GM21367 (cell line): ENCODE measurements around the gene MFNG.

Source experiments
- ATAC-seq: cut with Tn5 transposase; IDR thresholded peaks from one replicate; pipeline ENCODE4 v1.9.1; 2021; ENCODE audit not compliant: unreplicated experiment

MFNG gene

DNA sequence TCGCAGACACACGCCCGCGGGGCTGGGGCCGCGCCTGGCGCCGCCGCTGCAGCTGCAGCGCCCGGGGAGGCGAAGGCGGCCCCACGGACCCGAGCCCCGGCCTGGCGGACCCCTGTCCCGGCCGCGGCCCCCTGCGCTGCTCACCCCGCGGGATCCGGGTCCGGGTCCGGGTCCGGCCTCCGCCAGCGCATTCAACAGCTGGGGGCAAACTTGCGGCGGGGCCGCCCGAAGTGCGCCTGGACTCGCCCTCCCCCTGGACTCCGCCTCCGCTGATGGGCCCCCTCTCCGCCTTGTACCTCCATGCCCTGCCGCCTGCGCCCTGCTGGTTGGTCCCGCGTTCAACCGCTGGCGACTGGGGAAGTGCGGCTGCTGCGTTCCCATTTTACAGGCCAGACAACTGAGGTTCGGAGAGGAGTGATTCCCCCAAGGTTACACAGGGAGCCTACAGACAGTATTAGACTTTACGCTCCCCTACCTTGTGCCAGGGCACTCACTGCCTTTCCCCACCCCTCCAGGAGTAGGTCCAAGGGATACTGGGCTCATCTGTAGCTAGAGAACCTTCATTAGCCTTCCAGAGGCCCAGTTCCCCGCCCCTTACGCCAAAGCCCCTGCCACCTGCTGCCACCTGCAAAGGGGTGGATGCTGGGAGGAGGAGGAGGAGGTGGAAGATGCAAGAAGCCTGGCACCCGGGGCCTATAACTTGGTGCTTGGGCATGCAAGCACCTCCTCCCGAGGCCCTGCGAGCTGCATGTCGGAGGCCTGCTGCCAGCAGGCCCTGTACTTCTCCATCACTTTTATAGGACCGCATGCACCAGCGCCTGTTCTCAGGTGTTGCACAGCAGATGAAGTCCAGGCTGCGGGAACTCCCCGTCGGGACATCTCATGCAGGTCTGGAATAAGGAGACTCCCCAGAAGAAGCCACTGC is 58.2 kb downstream of the MFNG start:
- ATAC-seq: no peak

DNA sequence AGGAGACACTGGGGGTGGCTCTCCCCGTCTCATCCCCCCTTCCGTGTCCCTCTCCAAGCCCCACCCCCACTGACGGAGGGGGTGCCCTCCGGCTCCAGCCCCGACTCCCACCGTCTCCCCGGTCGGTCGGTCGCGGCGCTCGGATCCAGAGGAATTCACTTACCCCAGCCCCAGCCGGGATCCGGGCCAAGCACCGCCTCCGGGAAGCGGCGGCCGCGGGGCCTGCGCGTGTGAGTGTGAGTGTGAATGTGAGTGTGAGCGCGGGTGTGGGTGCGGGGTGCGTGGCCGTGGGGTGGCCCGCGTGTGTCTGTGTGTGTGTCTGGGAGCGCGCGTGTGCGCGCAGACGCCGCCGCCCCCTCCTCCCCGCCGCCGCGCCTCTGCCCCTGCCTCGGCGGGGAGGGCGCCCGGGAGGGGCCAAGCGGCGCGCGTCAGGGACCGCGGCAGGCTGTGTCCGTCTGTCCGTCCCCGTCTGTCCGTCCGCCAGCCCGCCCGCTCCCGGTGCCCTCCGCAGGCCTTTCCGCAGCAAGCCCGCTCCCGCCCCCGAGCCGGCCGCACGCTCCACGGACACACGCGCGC is 59.0 kb downstream of the MFNG start, which contains the start of gene ELFN2:
ELFN2 (minus strand) TSS at position 345 of the 576 bp plus-strand sequence. CDS start 51,945 bp downstream, outside the sequence.
- no peak for ATAC-seq

DNA sequence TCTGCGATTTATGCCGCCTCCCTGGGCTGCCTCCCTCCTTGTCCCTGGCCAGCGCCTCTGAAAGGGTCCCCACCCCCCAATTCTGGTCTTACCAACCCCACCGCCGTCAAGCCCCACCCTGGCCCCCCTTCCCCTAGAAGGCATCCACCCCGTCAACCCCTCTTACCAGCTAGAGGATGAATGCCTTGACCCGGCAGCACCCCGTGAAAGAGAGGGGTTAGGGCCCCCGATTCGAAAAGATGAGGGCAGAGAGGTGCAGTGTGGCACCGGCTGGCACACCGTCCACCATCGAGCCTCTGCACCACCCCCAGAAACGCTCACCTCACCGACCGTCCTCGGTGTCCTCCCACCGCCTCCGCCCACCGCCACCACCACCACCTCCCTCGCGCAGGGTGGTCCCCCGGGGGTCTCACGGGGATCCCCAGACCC is 59.5 kb downstream of the MFNG start:
- no peak for ATAC-seq

DNA sequence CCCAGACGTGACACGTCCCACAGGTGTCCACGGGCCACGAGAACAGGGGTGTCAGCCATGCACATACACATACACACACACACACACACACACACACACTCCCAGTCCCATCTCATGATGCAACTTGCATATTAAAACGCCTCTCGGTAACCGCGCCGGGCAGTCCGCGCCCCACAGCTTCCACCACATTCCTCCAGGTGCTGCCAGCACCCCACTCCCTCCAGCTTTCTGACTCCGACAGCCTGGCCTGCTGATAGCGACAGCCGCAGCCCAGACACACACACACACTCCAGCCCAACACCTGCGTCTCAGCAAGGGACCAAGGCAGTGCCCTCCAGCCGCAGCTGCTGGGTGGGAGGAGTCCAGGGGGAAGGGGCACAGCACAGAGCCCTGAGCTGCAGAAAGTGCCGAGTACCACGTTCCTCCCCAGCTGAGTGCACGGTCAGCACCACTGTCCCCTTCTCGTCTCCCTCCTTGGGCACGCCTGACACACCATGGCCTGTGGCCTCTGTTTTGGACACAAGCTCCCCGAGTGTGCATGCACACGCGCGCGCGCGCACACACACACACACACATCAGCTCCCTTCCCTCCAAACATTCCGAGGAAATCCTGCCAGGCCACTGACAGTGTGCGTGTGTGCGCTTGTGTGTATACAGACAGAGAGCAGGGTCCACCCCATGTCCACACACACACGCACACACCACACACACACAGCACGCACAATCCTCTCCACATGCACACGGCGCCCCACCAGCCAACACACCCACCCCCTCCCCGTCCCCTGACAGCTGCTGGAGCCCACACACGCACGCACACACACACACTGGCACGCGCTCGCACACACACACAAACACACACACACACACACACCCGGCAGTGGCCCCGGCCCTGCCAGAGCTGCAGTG is 60.1 kb downstream of the MFNG start:
- no peak for ATAC-seq

DNA sequence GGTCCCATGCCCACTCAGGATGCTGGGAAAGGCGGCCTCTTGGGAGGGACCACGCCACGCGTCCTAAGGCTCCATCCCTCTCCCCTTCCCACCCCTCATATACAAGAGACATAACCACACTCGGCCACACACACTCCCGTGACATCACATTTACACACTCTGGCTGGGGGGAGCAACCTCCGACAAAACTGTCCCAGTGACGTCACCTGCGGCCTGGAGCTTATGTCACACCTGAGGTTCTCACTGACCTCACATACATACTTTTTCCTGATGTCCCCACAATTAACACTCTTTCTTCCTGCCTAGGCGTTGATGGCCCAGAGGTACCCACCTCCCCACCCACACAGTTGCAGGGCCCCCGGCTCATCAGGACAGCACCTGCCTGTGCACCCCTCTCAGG is 60.8 kb downstream of the MFNG start:
- no peak for ATAC-seq

DNA sequence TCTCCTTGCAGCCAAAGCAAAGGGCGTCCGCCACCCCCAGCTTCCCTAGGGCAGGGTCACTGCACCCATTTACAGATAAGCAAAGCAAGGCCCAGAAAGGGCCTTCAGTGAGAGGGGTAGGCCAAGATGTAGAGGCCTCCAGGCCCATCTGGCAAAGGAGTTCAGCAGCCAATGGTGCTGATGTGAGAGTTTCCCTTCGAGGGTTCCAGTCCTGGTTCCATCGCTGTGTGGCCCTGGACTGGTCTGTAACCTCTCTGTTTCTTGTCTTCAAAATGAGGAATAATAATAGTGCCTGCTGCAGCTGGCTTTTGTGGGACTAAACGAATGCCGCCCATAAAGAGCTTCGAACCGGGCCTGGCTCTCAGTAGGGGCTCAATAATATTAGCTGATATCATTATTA is 62.9 kb downstream of the MFNG start:
- ATAC-seq: no peak

DNA sequence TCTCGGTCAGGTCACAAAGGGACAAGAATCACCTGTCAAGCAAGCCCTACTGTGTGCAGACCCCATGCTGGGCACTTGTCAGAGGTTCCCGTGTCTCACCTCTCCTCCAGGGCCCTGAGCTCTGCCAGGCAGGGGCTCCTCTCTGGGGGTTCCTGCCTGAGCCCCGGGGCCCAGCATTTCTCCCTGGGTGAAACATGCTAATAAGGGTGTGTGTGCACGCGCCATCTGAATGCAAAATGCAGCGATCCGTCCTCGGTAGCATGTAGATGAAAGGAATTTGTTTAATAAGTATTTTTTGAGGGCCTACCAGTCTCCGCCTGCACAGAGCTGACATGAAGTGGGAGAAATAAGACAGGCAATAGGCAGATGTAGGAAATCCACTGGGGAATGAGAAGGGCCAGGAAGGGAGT is 64.7 kb downstream of the MFNG start:
- no peak for ATAC-seq

DNA sequence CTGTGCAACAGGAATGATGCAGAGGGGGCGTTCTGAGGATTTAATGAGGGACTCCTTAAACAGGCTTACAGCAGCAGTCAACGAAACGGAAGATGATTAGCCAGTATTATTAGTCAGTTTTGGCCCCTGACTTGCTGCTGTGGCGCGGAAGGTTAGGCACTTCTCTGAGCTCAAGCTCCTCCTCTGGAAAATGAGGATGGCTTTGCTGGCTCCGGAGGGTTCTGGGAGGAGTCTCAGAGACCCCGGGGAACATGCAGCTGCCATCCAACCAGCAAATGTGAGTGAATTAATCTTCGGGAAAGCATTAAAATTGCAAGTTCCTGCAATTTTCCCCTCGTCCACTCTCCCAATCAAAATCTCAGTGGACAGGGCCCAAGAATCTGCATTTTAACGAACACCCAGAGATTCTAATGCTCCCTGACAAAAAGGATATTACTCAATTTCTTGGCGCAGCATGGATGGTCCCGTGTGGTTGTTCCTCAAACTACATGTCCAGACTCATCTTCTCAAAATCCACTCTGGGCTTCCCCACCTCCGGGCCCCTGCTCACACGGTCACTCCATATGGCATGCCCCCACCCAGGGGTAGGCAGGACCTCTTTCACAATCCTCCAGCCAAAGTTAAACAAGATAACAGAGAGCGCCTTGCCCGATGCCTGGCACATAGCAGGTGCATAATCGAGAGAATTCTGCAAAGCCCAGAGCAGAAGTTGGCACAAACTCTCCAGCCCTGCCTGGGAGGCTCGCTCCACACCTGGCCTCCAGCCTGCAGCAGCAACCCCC is 65.3 kb downstream of the MFNG start:
- no peak for ATAC-seq

DNA sequence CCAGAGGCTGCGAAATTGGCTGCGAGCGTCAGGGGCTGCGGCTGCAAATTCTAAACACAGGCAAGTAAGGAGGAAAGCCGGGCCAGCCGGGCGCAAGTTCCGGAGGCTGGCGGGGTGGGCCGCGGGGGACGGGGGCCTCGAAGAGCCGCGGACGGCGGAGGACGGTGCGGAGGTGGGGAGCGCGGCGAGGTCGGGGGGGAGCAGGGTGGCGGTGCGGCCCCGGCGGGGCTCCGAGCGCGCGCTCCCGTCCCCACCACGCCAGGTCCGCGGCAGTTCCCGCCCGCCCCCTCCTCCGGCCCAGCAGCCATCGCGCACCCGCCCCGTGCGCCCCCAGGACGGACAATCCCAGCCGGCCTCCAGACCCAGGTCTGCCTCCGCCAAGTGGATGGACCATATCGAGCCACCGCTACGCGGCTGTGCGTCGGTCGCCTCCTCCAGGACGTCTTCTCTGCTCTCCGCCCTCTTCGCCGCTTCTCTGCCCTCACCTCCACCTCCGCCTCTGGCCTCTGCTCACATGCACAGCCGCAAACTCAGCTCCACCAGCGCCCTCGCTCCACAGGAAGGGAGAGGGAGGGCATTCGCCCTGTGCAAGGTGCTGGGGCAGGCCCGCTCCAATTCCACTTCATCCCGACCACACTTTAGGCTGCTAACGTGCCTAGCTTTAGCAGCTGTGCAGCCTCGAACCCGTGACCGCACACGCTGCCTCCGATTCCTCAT is 66.1 kb downstream of the MFNG start:
- ATAC-seq: no peak

DNA sequence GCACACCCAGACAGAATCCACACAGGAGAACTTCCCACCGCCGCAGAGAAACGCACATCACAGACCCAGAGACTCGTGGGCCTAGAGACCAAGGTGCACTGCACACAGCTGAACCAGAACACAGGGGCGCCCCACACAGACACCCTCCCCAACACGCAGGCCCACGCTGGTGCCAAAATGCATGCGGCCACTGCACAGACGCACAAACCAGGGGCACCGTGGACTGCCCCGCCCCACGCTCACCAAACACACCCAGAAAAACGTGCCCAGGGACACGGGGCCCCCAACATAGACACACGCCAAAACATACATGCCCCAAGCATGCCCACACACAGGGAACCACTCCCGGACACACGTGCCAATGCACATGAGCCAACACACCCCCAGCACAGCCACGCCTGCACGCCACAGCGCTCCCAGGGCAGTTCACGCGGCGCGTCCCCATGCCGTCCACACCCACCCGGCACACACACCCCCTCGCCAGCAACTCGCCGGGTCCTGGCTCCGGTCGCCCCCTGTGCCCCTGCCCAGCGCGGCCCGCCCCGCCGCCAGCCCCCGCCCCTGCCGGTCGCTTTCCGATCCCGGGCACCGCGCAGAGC is 66.7 kb downstream of the MFNG start:
- no peak for ATAC-seq
